Ecto neural progenitor cell (in vitro differentiated cells): ENCODE results near the gene LNP1.
"Not testable (repeated sequence)": the region's sequence is repeated elsewhere in the genome, so short reads cannot be mapped to it uniquely, and the experiment has no call there.

ENCODE experiments used
- DNase-seq: peaks from one replicate; pipeline ENCODE4 v3.0.0-alpha.2; 2018; ENCODE audit warnings: low spot score

Gene LNP1

DNA sequence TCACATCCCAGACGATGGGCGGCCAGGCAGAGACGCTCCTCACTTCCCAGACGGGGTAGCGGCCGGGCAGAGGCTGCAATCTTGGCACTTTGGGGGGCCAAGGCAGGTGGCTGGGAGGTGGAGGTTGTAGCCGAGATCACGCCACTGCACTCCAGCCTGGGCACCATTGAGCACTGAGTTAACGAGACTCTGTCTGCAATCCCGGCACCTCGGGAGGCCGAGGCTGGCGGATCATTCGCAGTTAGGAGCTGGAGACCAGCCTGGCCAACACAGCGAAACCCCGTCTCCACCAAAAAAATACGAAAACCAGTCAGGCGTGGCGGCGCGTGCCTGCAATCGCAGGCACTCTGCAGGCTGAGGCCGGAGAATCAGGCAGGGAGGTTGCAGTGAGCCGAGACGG is 77.2 kb downstream of the LNP1 start:
- not testable (repeated sequence) for DNase-seq

DNA sequence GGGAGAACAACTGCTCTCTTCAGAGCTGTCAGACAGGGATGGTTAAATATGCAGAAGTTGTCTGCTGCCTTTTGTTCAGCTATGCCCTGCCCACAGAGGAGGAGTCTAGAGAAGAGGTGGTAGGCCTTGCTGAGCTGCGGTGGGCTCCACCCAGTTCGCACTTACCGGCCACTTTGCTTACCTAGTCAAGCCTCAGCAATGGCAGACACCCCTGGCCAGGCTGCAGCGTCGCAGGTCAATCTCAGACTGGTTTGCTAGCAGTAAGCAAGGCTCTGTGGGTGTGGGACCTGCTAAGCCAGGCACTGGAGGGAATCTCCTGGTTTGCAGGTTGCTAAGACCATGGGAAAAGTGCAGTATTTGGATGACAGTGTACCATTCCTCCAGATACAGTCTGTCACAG is 78.7 kb downstream of the LNP1 start:
- no peak for DNase-seq

DNA sequence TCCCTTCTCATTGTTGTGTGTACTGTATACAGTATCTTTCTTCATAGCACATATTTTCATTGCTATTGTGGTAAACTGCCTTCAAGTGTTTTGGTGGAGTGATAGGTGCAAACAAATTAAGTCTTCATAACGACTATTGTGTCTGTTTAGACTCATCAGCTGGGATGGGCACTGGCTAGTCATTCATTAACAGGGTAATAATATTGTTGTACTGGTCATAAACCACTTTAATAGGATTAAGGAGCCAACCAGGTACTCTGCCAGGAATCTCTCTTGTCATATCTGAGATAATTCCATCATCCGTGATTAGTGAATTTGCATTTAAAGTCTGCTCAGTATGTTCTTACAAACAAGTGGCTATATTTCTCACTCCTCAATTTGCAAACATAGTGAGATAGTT is 80.8 kb downstream of the LNP1 start:
- no peak for DNase-seq

DNA sequence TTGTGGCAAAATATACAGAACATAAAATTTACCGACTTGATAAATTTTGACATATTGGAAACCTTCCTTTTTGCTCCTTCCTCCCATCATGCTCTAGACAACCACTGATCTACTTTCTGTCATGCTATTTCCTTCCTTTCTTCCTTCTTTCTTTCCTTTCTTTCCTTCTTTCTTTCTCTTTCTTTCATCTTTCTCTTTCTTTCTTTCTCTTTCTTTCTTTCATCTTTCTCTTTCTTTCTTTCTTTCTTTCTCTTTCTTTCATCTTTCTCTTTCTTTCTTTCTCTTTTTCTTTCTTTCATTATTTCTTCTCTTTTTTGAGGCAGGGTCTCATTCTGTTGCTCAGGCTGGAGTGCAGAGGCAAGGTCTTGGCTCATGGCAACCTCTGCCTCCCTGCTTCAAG is 82.2 kb downstream of the LNP1 start:
- DNase-seq: no peak

DNA sequence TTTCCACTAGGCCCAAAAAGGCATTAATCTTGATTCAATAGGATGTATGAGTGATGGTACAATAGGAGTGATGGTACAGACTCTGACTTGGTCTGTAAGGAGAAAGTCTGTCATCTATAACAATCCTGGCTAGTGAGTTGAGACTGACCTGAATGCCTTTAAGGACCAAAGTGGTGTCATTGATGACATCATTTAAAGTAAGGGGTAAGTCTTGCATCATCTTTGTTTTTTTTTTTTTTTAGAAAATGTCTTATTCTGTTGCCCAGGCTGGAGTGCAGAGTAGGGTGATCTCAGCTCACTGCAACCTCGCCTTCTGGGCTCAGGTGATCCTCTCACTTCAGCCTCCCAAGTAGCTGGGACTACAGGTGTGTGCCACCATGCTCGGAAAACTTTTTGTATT is 85.5 kb downstream of the LNP1 start:
- no peak for DNase-seq

DNA sequence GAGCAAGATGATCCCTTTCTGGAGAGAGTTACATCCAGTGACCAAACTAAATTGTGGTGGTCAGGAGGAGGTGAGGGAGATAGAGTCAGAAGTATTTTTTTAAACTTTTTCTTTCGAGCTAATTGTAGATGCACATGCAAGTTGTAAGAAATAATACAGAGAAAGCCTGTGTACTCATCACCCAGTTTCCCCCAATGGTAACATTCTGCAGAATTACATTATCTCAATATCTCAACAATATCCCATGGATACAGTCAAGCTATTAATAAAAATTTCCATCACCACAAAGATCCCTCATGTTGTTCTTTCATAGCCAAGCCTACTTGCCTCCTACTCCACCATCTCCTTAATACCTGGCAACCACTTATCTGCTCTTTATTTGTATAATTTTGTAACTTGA is 87.8 kb downstream of the LNP1 start:
- no peak for DNase-seq

DNA sequence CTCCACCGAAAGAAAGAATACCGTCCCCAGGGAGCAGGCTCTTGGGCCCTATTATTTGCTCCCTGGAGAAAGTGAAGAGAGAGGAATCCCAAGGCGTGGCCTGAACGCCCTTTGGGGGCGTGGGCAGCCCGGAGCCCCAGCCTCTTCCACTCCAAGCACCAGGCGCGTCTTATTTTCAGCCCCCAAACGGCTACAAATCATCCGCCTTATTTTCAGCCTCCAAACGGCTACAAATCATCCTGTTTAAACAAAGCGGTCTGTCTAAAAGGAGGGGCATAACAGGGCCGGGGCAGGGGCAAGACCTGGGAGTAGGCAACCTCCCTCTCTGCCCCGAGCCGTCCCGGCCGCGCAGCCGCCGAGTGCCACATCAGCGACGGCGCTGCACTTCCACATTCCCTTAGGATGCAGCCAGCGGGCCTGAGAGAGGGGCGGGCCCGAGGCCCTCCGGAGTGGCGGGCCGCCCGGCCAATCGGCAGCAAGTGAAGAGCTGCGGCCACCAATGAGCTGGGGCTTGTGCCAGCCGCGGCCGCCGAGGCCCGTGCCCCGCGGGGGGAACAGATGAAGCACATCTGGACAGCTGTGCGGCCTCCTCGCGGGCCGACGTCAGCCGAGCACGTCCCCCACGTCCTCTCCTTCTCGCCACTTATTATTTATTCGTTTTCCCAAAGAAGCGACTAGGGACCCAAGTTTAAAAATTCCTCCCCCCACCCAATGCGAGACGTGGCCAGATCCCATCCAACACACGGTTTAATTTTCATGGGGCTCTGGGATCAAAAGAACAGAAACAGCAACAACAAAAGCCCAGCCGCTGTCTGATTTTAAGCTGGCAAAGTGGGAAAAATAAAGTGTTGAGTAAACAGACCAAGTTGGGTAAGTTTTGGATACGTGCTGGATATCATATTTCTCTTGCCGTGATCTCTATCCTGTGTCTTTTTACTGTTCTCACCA is 91.0 kb downstream of the LNP1 start, which contains the start of gene TMEM45A:
TSS of gene TMEM45A (plus strand) at position 561 of the 948 bp plus-strand sequence. CDS start 62,593 bp downstream, outside the sequence.
- DNase-seq: peak; percentile 97

DNA sequence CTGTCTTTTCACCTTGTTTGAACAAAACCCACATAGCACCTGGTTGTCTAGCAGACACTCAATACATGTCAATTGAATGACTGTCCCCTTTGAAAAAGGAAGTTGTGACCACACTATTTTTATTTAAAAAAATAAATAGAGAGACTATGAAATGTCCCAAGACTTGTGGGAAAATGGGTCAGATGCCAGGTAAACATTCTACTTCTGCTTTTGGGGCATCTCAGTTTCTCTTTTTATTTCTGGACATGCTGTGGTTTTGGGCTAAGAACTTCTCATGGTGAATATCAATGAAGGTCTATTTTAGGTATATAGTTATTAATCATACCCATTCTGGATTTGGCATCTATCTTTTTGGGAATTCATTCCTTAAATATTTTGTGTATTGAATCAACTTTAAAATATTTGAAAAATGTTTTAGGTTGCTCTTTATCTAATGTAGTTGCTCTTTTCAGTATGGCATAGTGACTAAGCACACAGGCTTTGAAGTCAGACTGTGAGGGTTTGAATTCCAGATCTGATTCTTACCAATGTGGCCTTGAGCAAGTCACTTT is 95.4 kb downstream of the LNP1 start:
- DNase-seq: no peak

DNA sequence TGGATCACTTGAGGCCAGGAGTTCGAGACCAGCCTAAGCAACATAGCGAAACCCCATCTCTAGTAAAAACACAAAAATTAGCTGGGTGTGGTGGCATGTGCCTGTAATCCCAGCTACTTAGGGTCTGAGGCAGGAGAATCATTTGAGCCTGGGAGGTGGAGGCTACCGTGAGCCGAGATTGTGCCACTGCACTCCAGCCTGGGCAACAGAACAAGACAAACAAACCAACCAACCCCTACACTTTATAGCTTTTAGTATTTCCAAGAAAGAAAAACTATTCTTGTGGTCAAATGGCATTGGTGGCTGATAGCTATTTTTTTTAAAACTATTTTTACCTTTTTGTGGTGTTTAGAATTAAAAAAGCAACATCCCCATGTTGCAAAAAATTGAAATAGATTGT is 98.3 kb downstream of the LNP1 start:
- no peak for DNase-seq

DNA sequence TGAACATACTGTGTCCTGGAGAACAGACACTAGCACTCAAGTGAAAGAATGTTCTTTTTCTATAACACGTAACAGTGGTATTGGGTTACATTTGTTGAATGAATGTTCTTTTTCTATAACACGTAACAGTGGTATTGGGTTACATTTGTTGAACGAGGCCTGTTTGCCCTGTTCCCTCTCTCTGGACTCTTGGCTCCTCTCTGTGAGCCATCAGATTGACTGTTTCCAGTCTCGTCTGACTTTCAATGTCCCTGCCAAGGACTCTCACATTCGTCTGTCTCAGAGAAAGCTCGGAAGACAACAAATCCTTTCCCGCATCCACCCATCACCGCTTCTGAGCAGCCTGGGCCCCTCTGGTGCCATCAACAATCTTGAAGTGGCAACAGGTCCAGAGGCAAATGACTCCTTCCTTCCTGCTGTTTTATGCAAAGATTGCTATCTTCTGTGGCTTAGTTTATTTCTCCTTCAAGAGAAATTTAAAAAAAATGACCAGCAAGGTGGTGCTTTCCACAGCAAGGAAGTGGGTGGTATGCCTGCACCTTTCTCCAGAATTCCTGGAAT is 99.1 kb downstream of the LNP1 start:
- DNase-seq: no peak

DNA sequence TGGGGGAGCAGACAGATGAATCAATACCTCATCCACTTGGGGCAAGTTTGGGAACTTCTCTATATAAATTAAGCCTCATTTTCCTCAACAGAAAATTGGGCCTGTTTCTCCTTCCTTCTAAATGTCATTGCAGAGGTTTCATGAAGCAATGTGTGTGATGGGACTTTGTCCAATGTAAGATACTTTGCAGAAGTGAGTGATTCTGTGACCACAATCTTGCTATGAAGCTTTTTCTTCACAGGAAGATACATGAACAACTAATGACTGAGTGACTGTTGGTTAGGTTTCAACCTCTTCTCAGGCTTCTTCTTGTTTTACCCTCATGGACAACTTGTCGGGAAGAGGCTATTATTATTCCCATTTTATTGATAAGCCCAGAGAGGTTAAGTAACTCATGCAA is 102.1 kb downstream of the LNP1 start:
- no peak for DNase-seq
